AG04449 (cell line): ENCODE results near the gene NIP7.

Experiments used
- CTCF ChIA-PET: fragments of 350-600 bp; formaldehyde crosslinking; extraction: SDS; loops from one replicate; lab custom pipeline; 2021; ENCODE audit warnings: antibody characterized with exemption; lab: Yijun Ruan, JAX
- POLR2A ChIA-PET: fragments of 400-600, 350-600 bp; formaldehyde crosslinking; extraction: SDS; loops from one replicate; lab custom pipeline; 2020; ENCODE audit warnings: antibody characterized with exemption, inconsistent platforms; lab: Yijun Ruan, JAX
- DNase-seq: peaks from one replicate; pipeline ENCODE4 v3.0.0-alpha.2; 2010; ENCODE audit warnings: low read depth, low spot score
- H3K4me3 ChIP-seq: 2 replicates; pipeline ENCODE4 v1.5.1; 2011; ENCODE audit warnings: low read depth, mild to moderate bottlenecking, control low read depth, low read length
- TF ChIP-seq, protein P1 (sequence below): IDR thresholded peaks from one replicate; pipeline ENCODE4 v1.5.1; 2011; ENCODE audit warnings: mild to moderate bottlenecking, moderate library complexity, low read length, control low read depth, inconsistent platforms; ENCODE audit not compliant: insufficient read depth; ENCODE audit errors: missing control alignments

The NIP7 gene

DNA sequence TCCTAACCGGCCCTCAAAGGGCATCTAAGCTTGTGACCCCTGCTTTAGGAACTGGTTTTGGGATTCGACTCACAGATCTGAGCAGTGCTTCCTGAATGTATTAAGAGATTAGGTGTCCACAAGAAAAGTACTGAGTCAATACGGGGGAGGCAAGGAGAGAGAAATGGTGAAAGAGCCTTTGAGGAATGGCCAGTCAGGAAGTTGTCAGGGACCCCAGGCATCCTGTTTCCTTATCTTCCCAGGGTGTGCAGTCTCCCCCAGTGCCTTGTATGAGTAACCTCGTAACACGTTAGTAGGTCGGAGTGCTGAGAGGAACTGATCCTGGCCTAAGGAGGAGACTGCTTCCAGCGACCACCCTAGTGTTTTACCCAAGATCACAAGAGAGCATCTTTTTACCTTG, 28.4 kb downstream of the NIP7 start:
- ChIA-PET POLR2A (no interaction called here), CTCF (no interaction called here)
- TF ChIP-seq, protein P1, sequence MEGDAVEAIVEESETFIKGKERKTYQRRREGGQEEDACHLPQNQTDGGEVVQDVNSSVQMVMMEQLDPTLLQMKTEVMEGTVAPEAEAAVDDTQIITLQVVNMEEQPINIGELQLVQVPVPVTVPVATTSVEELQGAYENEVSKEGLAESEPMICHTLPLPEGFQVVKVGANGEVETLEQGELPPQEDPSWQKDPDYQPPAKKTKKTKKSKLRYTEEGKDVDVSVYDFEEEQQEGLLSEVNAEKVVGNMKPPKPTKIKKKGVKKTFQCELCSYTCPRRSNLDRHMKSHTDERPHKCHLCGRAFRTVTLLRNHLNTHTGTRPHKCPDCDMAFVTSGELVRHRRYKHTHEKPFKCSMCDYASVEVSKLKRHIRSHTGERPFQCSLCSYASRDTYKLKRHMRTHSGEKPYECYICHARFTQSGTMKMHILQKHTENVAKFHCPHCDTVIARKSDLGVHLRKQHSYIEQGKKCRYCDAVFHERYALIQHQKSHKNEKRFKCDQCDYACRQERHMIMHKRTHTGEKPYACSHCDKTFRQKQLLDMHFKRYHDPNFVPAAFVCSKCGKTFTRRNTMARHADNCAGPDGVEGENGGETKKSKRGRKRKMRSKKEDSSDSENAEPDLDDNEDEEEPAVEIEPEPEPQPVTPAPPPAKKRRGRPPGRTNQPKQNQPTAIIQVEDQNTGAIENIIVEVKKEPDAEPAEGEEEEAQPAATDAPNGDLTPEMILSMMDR = no peak
- no peak for DNase-seq
- no peak overlapping the region for H3K4me3 ChIP-seq

DNA sequence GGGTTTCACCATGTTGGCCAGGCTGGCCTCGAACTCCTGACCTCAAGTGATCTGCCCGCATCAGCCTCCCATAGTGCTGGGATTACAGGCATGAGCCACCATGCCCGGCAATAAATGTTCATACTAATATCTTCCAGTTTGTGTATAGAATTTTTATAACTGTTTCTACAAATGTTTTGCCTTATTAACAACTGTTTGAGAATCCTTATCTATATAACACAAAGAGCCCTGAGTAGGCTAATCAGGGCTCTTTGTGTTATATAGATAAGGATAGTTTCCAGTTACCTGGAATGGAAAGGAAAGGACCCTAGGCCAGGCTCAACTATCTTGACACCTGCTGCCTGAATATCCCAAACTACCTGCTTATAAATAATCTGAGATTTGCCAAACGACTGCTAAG, 29.3 kb downstream of the NIP7 start:
- no peak for DNase-seq
- TF ChIP-seq, protein P1 = no peak
- CTCF ChIA-PET = no interaction called here
- POLR2A ChIA-PET = no interaction called here
- no peak overlapping the region for H3K4me3 ChIP-seq

DNA sequence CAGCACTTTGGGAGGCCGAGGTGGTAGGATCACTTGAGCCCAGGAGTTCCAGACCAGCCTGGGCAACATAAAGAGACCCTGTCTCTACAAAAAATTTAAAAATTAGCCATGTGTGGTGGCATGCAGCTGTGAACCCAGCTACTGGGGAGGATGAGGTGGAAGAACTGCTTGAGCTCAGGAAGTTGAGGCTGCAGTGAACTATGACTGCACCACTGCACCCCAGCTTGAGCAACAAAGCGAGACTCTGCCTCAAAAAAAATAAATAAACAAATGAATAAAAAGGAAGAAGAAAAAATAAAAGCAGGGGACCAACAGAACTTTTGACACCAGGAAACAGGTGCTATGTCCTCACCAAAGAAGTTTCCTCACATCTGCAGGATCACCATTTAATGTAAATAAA, 32.0 kb downstream of the NIP7 start:
- POLR2A ChIA-PET = interaction anchor here (0.6 kb wide), 1 partner anchor 8 kb away, joined by 3 read pairs; no protein-coding TSS in a partner anchor

DNA sequence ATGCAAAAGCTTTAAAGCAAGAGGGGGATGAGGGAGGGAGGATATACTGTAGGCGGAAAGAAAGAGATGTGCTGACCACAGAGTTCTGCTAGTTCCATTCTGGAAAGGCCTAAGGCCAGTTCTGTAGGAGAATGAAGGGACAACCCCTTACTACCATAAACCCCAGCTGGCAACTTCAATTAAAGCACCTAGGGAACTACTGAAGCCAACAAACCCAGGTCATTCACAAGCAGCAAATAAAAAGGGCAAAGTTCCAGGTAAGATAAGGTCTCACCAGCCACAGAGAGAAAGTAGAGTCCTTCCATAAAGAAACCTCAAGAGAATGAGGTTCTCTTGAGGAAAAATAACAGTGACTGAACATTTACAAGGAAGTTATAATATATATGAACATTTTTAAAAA, 33.4 kb downstream of the NIP7 start:
- ChIA-PET CTCF (no interaction called here), POLR2A (no interaction called here)
- no peak for DNase-seq
- TF ChIP-seq, protein P1 = no peak
- H3K4me3 ChIP-seq = no peak overlapping the region

More for the DNA sequence above, 32.0 kb downstream of the NIP7 start:
- no peak overlapping the region for H3K4me3 ChIP-seq
- DNase-seq = no peak
- TF ChIP-seq, protein P1 = no peak
- CTCF ChIA-PET = interaction anchor here (0.7 kb wide), 1 partner anchor 28 kb away, joined by 3 read pairs; no protein-coding TSS in a partner anchor

DNA sequence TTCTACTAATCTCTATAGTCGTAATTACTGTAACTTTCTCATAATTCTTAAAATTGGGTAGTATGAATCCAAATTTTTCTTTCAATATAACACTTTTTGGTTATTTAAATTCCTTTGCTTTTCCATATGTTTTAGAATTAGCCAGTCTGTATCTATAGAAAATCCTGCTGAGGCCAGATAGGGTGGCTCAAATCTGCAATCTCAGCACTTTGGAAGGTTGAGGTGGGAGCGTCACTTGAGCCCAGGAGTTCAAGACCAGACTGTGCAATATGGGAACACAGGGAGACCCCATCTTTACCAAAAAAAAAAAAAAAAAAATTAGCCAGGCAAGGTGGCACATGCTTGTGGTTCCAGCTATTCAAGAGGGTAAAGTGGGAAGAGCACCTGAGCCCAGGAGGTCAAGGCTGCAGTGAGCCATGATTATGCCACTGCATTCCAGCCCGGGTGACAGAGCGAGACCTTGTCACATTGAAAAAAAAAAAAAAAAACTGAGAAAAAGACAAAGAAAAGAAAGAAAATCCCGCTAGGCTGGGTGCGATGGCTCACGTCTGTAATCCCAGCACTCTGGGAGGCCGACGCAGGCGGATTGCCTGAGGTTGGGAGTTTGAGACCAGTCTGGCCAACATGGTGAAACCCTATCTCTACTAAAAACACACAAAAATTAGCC, 37.0 kb downstream of the NIP7 start:
- DNase-seq = no peak

DNA sequence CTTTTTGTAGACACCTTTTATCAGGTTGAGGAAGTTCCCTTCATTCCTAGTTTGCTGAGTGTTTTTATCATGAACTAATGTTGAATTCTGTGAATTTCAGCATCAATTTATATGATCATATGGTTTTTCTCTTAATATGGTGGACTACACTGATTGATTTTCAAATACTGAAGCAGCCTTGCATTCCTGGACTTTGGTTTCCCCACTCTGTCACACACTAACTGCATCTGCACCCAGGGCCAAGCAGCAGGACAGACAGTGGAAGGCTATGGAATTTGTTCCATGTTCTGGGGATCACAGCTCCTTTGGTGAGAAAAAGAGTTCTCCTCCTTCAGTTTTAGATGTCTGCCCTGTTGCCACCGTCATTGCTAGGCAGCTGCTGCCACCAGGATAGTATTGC, 38.5 kb downstream of the NIP7 start:
- POLR2A ChIA-PET = no interaction called here
- DNase-seq = no peak
- H3K4me3 ChIP-seq = no peak overlapping the region
- CTCF ChIA-PET = interaction anchor here (1.0 to 1.5 kb wide), 2 partner anchors 39 to 326 kb away, joined by 3 read pairs; partner anchors contain the start of gene COG8
- TF ChIP-seq, protein P1 = no peak

More for the DNA sequence above, 37.0 kb downstream of the NIP7 start:
- POLR2A ChIA-PET = no interaction called here
- TF ChIP-seq, protein P1 = no peak
- CTCF ChIA-PET = interaction anchor here (1.2 kb wide), 1 partner anchor 9 kb away, joined by 3 read pairs; the partner anchor contains the start of gene TERF2
- H3K4me3 ChIP-seq = no peak overlapping the region
